GM18870 (cell line): ENCODE results near the gene DLG2.
"Not testable (repeated sequence)": the region's sequence is repeated elsewhere in the genome, so short reads cannot be mapped to it uniquely, and the experiment has no call there.

ENCODE experiments used
- ATAC-seq: cut with Tn5 transposase; IDR thresholded peaks from one replicate; pipeline ENCODE4 v1.9.1; 2021; ENCODE audit warnings: moderate library complexity; ENCODE audit not compliant: unreplicated experiment

DLG2 gene

GRCh38 chr11:83422641-83423040 is 2204.5 kb downstream of the DLG2 start:
- not testable (repeated sequence) for ATAC-seq

- no peak for ATAC-seq
Measured at GRCh38 chr11:83410605-83411565, 2216.3 kb downstream of the DLG2 start.

GRCh38 chr11:83409891-83410290 is 2217.3 kb downstream of the DLG2 start:
- no peak for ATAC-seq

DNA sequence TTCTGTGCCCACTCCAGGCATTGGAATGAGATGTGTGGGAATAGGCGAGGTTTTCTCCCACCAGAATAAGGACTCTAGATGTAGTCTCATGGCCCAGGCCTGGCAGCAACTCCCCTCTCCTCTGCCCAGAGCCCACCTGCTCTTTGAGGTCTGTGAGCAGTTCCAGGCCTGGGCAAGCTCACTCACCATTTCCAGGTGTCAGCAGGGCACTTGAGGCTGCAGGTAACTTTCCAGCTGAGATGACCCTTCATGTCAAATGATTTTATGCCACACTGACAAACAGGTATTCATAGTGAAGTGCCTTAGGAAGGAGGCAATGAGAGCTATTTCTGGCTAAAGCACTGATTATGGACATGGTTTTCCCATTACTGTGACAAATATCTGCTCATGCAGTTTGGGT is 2217.7 kb downstream of the DLG2 start:
- no peak for ATAC-seq

DNA sequence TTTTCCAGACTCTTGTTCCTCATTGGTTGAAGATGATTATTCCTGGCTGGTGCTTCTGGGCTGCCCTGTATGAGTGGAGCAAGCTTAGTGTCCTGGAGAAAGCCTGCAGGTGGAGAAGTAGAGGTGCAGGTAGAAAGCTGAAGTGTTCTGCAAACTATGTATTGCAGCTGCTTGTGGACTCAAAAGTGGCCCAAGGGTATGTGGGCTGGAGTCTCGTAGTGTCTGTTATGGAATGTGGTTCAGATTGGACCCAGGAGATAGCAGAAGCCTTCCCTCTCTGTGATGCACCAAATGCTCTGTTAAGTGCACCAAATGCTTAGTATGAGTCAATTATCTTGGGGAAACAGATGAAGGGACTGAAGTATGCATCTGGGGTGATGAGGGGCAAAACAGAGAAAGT is 2218.2 kb downstream of the DLG2 start:
- ATAC-seq = no peak
